Adrenal gland (tissue), 5 donors: Measurements from ENCODE around the gene HMCN2.

Experiments used
- CTCF ChIP-seq, 6 experiments: fragments of 450-650 bp in 4 of 6; fragments of 200-600 bp in 2 of 6; sonication (generic) in 1 of 6; IDR thresholded peaks; 1 replicate in 5 of 6; 2 replicates in 1 of 6; pipeline versions ENCODE4 v1.5.1 to v1.8.0; 2016 to 2021; ENCODE audit warnings: antibody characterized with exemption in 6 of 6, mild to moderate bottlenecking in 2 of 6, moderate library complexity in 1 of 6
- POLR2A ChIP-seq, 2 donors: fragments of 450-650 bp; IDR thresholded peaks; one replicate each; pipeline ENCODE4 v1.6.1; 2017; ENCODE audit warnings: antibody characterized with exemption in 2 of 2, mild to moderate bottlenecking in 2 of 2, moderate library complexity in 1 of 2
- donor health status: DM: no; HTN: no; CAD: no.

- no peak for TF ChIP-seq POLR2A (IDR thresholded peaks at IDR 0.05)
- TF ChIP-seq CTCF (IDR thresholded peaks at IDR 0.05), result no peak
These were observed 161.3 kb downstream of the HMCN2 start for GRCh38 chr9:130426883-130427282.
